Measurements from ENCODE around the gene SOX3. TPM values are rescaled to one million over a fixed set of nuclear protein-coding genes. Genes with fewer than 3 reads are reported as not detected.
A peak's percentile ranks its signal among the peaks of the same experiment; 100 is the strongest.

Gene SOX3
- total RNA-seq, 1 donor from 2014 or later, result not detected

DNA sequence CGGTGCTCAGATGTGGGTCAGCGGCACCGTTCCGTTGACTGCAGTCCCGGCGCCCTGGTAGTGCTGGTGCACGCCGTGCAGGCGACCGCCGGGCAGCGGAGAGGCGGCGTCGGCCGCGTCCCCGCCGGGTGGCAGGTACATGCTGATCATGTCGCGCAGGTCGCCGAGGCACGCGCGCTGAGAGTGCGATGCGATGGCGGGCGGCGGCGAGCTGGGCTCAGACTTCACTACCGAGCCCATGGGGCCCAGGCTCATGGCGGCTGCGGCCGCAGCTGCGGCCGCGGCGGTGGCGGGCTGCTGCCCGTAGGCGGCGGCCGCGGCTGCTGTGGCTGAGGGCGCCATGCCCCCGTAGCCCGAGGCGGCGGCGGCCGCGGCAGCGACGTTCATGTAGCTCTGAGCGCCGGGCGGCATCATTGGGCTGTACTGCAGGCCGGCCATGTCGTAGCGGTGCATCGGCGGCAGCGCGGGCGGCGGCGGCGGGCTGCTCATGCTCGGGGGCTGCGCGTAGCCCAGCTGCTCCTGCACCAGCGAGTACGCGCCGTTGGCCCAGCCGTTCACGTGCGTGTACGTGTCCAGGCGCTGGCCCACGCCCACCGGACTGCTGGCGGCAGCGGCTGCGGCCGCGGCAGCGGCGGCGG, 1.0 kb downstream of the SOX3 start:
- no peaks in the 10 kb centered on the region for H3K27me3 ChIP-seq
- no peak for TF ChIP-seq POLR2A (IDR thresholded peaks at IDR 0.05)
- no peak for TF ChIP-seq POLR2AphosphoS5 (IDR thresholded peaks at IDR 0.05; ENCODE audit: insufficient read depth in 1 of 2, low read depth in 1 of 2)
- TF ChIP-seq, protein P1, sequence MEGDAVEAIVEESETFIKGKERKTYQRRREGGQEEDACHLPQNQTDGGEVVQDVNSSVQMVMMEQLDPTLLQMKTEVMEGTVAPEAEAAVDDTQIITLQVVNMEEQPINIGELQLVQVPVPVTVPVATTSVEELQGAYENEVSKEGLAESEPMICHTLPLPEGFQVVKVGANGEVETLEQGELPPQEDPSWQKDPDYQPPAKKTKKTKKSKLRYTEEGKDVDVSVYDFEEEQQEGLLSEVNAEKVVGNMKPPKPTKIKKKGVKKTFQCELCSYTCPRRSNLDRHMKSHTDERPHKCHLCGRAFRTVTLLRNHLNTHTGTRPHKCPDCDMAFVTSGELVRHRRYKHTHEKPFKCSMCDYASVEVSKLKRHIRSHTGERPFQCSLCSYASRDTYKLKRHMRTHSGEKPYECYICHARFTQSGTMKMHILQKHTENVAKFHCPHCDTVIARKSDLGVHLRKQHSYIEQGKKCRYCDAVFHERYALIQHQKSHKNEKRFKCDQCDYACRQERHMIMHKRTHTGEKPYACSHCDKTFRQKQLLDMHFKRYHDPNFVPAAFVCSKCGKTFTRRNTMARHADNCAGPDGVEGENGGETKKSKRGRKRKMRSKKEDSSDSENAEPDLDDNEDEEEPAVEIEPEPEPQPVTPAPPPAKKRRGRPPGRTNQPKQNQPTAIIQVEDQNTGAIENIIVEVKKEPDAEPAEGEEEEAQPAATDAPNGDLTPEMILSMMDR (IDR thresholded peaks at IDR 0.05), result no peak
- H3K4me3 ChIP-seq, result peak overlapping the region; percentile 22 to 23
- no peaks in the 10 kb centered on the region for H3K4me1 ChIP-seq
- DNase-seq (ENCODE audit: extremely low spot score in 2 of 2), result no peak
- intact Hi-C loops (cut with DNase I), result no loop called here
- H3K9me3 ChIP-seq, result no peaks in the 10 kb centered on the region
- no peak overlapping the region for H3K27ac ChIP-seq
- no peaks in the 10 kb centered on the region for H3K36me3 ChIP-seq

DNA sequence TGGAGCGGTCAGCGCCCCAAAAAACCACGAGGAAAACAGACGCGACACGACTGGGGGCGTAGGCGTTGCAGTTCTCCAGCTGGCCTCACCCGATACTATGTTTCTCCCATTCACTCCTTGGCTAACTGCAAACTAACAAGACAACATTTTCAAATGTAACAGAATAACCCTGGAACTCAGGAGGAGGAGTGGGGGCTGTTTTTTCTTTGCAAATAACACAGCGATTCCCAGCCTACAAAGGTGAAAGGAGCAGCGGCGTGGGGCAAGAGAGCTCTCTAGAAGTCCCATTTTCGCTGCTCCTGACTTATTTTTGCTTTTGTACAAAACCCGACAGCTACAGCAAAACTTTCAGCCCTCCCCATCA, 1.6 kb downstream of the SOX3 start:
- intact Hi-C loops (cut with DNase I), result no loop called here
- no peak overlapping the region for H3K27ac ChIP-seq
- DNase-seq (ENCODE audit: extremely low spot score in 2 of 2), result no peak
- H3K27me3 ChIP-seq, result no peaks in the 10 kb centered on the region
- no peaks in the 10 kb centered on the region for H3K4me1 ChIP-seq
- H3K9me3 ChIP-seq, result no peaks in the 10 kb centered on the region
- no peaks in the 10 kb centered on the region for H3K36me3 ChIP-seq
- TF ChIP-seq, protein P1 (IDR thresholded peaks at IDR 0.05), result no peak
- TF ChIP-seq POLR2A (IDR thresholded peaks at IDR 0.05) (no peak), POLR2AphosphoS5 (IDR thresholded peaks at IDR 0.05; ENCODE audit: insufficient read depth in 1 of 2, low read depth in 1 of 2) (no peak)
- peak overlapping the region; percentile 22 to 23 for H3K4me3 ChIP-seq

DNA sequence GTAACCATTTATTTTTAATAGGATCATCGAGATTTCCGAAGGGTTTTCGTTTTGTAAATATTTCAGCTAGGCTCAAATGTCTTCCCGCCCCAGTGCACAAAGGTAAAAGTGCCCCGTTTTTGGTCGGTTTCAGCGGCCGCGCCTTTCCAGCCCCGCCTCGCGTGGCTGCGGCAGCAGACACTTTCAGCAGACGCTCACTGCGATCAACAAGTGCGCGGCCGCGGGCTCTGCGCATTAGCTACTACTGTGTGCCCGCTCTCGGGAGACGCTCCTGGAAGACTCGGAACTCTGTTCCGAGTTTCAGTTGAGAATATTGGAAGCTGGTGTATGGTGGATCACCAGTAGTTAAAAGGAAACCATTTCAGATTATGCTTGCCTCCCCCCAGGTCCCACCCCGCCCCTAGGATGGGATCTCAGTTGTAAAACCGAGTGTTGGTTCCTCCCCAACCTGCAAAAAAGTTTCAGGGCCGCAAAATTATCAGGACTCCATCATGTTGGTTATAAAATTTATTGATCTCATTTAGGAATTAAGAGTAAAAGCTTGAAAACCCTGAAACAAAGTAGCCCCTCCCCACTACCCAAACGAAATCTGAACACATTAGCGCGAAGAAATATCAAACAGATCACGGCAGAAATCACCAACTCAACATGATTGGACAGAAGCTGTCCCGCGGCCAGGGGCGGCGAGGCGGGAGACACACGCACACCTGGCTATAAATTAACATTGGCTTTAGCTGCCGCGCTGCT, 2.2 kb downstream of the SOX3 start:
- Histone ChIP-seq H3K27ac (no peak overlapping the region), H3K27me3 (no peaks in the 10 kb centered on the region), H3K4me1 (no peaks in the 10 kb centered on the region), H3K36me3 (no peaks in the 10 kb centered on the region), H3K4me3 (no peak overlapping the region), H3K9me3 (no peaks in the 10 kb centered on the region)
- intact Hi-C loops (cut with DNase I), result no loop called here
- no peak for TF ChIP-seq POLR2A (IDR thresholded peaks at IDR 0.05)
- TF ChIP-seq POLR2AphosphoS5 (IDR thresholded peaks at IDR 0.05; ENCODE audit: insufficient read depth in 1 of 2, low read depth in 1 of 2), result no peak
- TF ChIP-seq, protein P1 (IDR thresholded peaks at IDR 0.05), result no peak
- DNase-seq (ENCODE audit: extremely low spot score in 2 of 2), result no peak

DNA sequence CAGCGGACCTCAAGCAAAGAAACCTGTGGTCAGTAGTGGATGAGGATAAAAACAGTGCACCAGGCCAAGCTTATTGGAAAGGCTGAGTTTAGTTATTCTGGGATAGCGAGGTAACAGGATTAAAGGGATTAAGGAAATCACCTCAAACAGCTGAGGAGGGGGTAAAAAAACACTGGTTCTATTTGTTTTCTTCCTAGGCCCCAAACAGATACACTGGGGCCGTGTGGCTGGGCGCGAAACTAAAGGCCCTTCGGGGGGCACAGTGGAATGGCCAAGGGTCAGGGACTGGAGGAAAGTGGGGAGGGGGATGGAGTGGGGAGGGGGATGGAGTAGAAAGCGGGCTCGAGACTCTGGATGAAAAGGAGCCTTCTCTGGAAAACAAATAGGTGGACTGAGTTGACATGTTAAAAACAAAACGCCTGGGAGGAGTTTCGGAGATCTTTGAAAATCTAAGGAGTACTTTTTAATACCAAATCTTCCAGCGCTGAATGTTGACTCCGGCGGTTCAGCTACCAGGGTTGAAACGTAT, 2.9 kb downstream of the SOX3 start:
- no peaks in the 10 kb centered on the region for H3K27me3 ChIP-seq
- TF ChIP-seq, protein P1 (IDR thresholded peaks at IDR 0.05), result no peak
- TF ChIP-seq POLR2A (IDR thresholded peaks at IDR 0.05) (no peak), POLR2AphosphoS5 (IDR thresholded peaks at IDR 0.05; ENCODE audit: insufficient read depth in 1 of 2, low read depth in 1 of 2) (no peak)
- no peak overlapping the region for H3K27ac ChIP-seq
- H3K36me3 ChIP-seq, result no peaks in the 10 kb centered on the region
- intact Hi-C loops (cut with DNase I), result no loop called here
- no peaks in the 10 kb centered on the region for H3K9me3 ChIP-seq
- no peak for DNase-seq (ENCODE audit: extremely low spot score in 2 of 2)
- H3K4me3 ChIP-seq, result no peak overlapping the region
- no peaks in the 10 kb centered on the region for H3K4me1 ChIP-seq

DNA sequence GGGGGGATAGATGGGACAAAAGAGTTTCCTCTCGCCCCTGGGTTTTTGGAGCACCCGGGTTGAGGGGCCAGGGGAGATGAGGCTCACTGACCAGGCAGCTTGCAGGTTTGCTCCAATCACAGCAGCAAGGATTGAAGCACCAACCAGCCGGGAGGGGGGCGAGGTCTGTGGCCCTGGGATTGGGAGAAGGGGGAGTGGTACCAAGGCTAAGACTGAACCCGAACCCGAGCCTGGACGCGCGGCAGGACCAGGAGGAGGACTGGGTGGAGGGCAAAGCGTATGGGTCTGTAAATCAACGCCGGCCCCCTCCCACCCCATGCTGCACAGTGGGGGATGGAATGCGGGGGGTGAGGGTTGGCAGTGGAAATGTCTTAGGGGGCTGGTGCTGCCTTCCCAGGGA, 3.5 kb downstream of the SOX3 start:
- TF ChIP-seq, protein P1 (IDR thresholded peaks at IDR 0.05), result no peak
- TF ChIP-seq POLR2AphosphoS5 (IDR thresholded peaks at IDR 0.05; ENCODE audit: insufficient read depth in 1 of 2, low read depth in 1 of 2) (no peak), POLR2A (IDR thresholded peaks at IDR 0.05) (no peak)
- intact Hi-C loops (cut with DNase I), result no loop called here
- H3K4me3 ChIP-seq, result no peak overlapping the region
- no peaks in the 10 kb centered on the region for H3K36me3 ChIP-seq
- no peaks in the 10 kb centered on the region for H3K27me3 ChIP-seq
- no peaks in the 10 kb centered on the region for H3K4me1 ChIP-seq
- no peak for DNase-seq (ENCODE audit: extremely low spot score in 2 of 2)
- H3K27ac ChIP-seq, result no peak overlapping the region
- H3K9me3 ChIP-seq, result no peaks in the 10 kb centered on the region

Measured in vagina (tissue), 2 donors.